HepG2 (cell line): Measurements from ENCODE around the gene FBLIM1. TPM values are rescaled to one million over a fixed set of nuclear protein-coding genes. Genes with fewer than 3 reads are reported as not detected.

Experiments
- ATAC-seq: fragments of 200-7000 bp; cut with Tn5 transposase; 3 replicates; pipeline ENCODE4 v1.9.1; 2020; ENCODE audit warnings: mild to moderate bottlenecking, moderate library complexity
- BruUV-seq: library from RNA; stranded (reverse); fragments of 400-500 nt; replicated peaks from 2 replicates; lab custom pipeline; 2021; lab: Mats Ljungman, UMichigan
- CTCF ChIA-PET: fragments of 300-600 bp; formaldehyde crosslinking; extraction: SDS; loops from one replicate; lab custom pipeline; 2021; ENCODE audit warnings: low total read pairs, inconsistent platforms, low intra/inter-chr PET ratio; lab: Yijun Ruan, JAX
- POLR2A ChIA-PET: fragments of 350-600 bp; sonication (Branson Sonifier 250); formaldehyde crosslinking; loops from one replicate; lab custom pipeline; 2020; ENCODE audit warnings: antibody characterized with exemption, inconsistent platforms; lab: Yijun Ruan, JAX
- DNase-seq: peaks from one replicate; pipeline ENCODE4 v3.0.0-alpha.2; 2015; ENCODE audit warnings: low spot score
- FAIRE-seq: peaks from 3 replicates; lab custom pipeline; 2011; peaks lifted over from hg19 to GRCh38; lab: Jason Lieb, UNC
- H2AFZ ChIP-seq: one replicate; pipeline ENCODE4 v1.6.1; 2011; ENCODE audit warnings: low read length, inconsistent platforms
- H3K27ac ChIP-seq: fragments of 300-600 bp; 3 replicates; pipeline ENCODE4 v1.8.0; 2011; ENCODE audit warnings: mixed run types, mild to moderate bottlenecking, mixed read lengths, low read length, inconsistent platforms; ENCODE audit not compliant: insufficient read depth; ENCODE audit errors: extremely low read length
- H3K27me3 ChIP-seq, 2 experiments: fragments of 200-600 bp in 1 of 2; 2 replicates in 1 of 2; 3 replicates in 1 of 2; pipeline versions ENCODE4 v1.6.0 to v1.8.0; 2011; ENCODE audit warnings: low read length in 2 of 2, mild to moderate bottlenecking in 2 of 2, moderate library complexity in 2 of 2, inconsistent platforms in 1 of 2; ENCODE audit not compliant: insufficient read depth in 2 of 2, control insufficient read depth in 1 of 2
- H3K36me3 ChIP-seq, 2 experiments: fragments of 200-600 bp in 1 of 2; replicated peaks in 1 of 2; 2 replicates in 1 of 2; 3 replicates in 1 of 2; pipeline versions ENCODE4 v1.5.1 to v1.8.0; 2011; ENCODE audit warnings: low read length in 2 of 2, inconsistent platforms in 1 of 2; ENCODE audit not compliant: insufficient read depth in 2 of 2, control insufficient read depth in 1 of 2
- H3K4me1 ChIP-seq: 2 replicates; pipeline ENCODE4 v1.5.1; 2012; ENCODE audit warnings: low read length, inconsistent platforms; ENCODE audit not compliant: insufficient read depth
- H3K4me2 ChIP-seq: 2 replicates; pipeline ENCODE4 v1.6.0; 2011; ENCODE audit warnings: low read depth, low read length, inconsistent platforms
- H3K4me3 ChIP-seq, 3 experiments: fragments of 200-600 bp in 1 of 3; sonication (generic), shearing (Covaris generic) in 1 of 3; replicated peaks in 1 of 3; 2 replicates each; pipeline ENCODE4 v1.5.1; 2011 to 2016; ENCODE audit warnings: low read length in 3 of 3, inconsistent platforms in 2 of 3, low read depth in 2 of 3, mild to moderate bottlenecking in 2 of 3, control low read depth in 1 of 3, mixed read lengths in 1 of 3; ENCODE audit not compliant: insufficient read depth in 1 of 3
- H3K79me2 ChIP-seq: one replicate; pipeline ENCODE4 v1.6.1; 2011; ENCODE audit warnings: low read length, inconsistent platforms; ENCODE audit not compliant: insufficient read depth
- H3K9ac ChIP-seq: 2 replicates; pipeline ENCODE4 v1.6.0; 2011; ENCODE audit warnings: mild to moderate bottlenecking, low read depth, low read length, inconsistent platforms; ENCODE audit not compliant: insufficient read depth
- H3K9me3 ChIP-seq: 2 replicates; pipeline ENCODE4 v1.5.1; 2012; ENCODE audit warnings: mild to moderate bottlenecking, low read length
- H4K20me1 ChIP-seq: 2 replicates; pipeline ENCODE4 v1.6.0; 2011; ENCODE audit warnings: inconsistent platforms, mild to moderate bottlenecking, low read length, moderate library complexity; ENCODE audit not compliant: insufficient read depth
- FOXO4 ChIP-seq: sonication (generic); formaldehyde crosslinking; conservative IDR thresholded peaks from 2 replicates; pipeline ENCODE4 v1.8.1; 2023; ENCODE audit warnings: missing genetic modification reagents
- GATA4 ChIP-seq: sonication (generic); IDR thresholded peaks from 2 replicates; pipeline ENCODE4 v1.6.1; 2016; ENCODE audit warnings: antibody characterized with exemption, low read depth, borderline replicate concordance
- HIC2 ChIP-seq: sonication (generic); formaldehyde crosslinking; IDR thresholded peaks from 2 replicates; pipeline ENCODE4 v1.9.0; 2022; ENCODE audit warnings: low read depth, missing genetic modification reagents
- IKZF5 ChIP-seq: IDR thresholded peaks from 2 replicates; pipeline ENCODE4 v1.6.1; 2018; ENCODE audit warnings: missing genetic modification reagents, mild to moderate bottlenecking, missing compliant biosample characterization
- MTF1 ChIP-seq: sonication (generic); formaldehyde crosslinking; IDR thresholded peaks from 2 replicates; pipeline ENCODE4 v1.5.0; 2020; ENCODE audit warnings: missing genetic modification reagents
- POLR2AphosphoS5 ChIP-seq: IDR thresholded peaks from 2 replicates; pipeline ENCODE4 v1.6.1; 2012; ENCODE audit warnings: low read depth, low read length
- SP4 ChIP-seq: sonication (generic); formaldehyde crosslinking; IDR thresholded peaks from 2 replicates; pipeline ENCODE4 v1.8.1; 2023; ENCODE audit warnings: mild to moderate bottlenecking, missing genetic modification reagents
- THAP7 ChIP-seq: sonication (generic); formaldehyde crosslinking; IDR thresholded peaks from 2 replicates; pipeline ENCODE4 v1.8.1; 2023; ENCODE audit warnings: mild to moderate bottlenecking, missing genetic modification reagents
- TIGD3 ChIP-seq: sonication (generic); formaldehyde crosslinking; IDR thresholded peaks from 2 replicates; pipeline ENCODE4 v1.5.1; 2020; ENCODE audit warnings: mild to moderate bottlenecking, missing genetic modification reagents, borderline replicate concordance
- TOE1 ChIP-seq: sonication (generic); formaldehyde crosslinking; IDR thresholded peaks from 2 replicates; pipeline ENCODE4 v1.4.0; 2020; ENCODE audit warnings: mild to moderate bottlenecking, missing genetic modification reagents
- ZBTB49 ChIP-seq: sonication (generic); formaldehyde crosslinking; IDR thresholded peaks from 2 replicates; pipeline ENCODE4 v1.4.0; 2020; ENCODE audit warnings: missing genetic modification reagents, borderline replicate concordance
- ZFP90 ChIP-seq: sonication (generic); formaldehyde crosslinking; IDR thresholded peaks from 2 replicates; pipeline ENCODE4 v1.8.0; 2022; ENCODE audit warnings: missing genetic modification reagents, mild to moderate bottlenecking, inconsistent platforms, borderline replicate concordance
- ZNF761 ChIP-seq: sonication (generic); formaldehyde crosslinking; conservative IDR thresholded peaks from 2 replicates; pipeline ENCODE4 v1.4.0; 2020; ENCODE audit warnings: mild to moderate bottlenecking, missing genetic modification reagents
- ZNF782 ChIP-seq: sonication (generic); formaldehyde crosslinking; IDR thresholded peaks from 2 replicates; pipeline ENCODE4 v1.4.0; 2020; ENCODE audit warnings: missing genetic modification reagents, mild to moderate bottlenecking, borderline replicate concordance
- ZNF83 ChIP-seq: sonication (generic); formaldehyde crosslinking; IDR thresholded peaks from 2 replicates; pipeline ENCODE4 v1.4.0; 2020; ENCODE audit warnings: missing genetic modification reagents, mild to moderate bottlenecking, borderline replicate concordance
- WGBS: methylation state at CpG from one replicate; pipeline ENCODE4 v1.1.6; 2017; ENCODE audit warnings: low lambda C conversion rate; 5-methylcytosine and 5-hydroxymethylcytosine counted together
- in situ Hi-C: cut with HindIII; loops from 2 replicates; pipeline ENCODE4 v1.10.0; 2017; ENCODE audit warnings: low pct_unique_long_range_greater_than_20kb; ENCODE audit not compliant: extremely low pct_ligation_motif_present
- intact Hi-C: fragments of 100-400 bp; cut with micrococcal nuclease; formaldehyde crosslinking; loops from one replicate; pipeline ENCODE4 v1.10.0; 2022; ENCODE audit not compliant: unreplicated experiment
- polyA plus RNA-seq, 8 experiments: library from polyadenylated mRNA; depleted of rRNA in 3 of 8; stranded (reverse) in 7 of 8; unstranded in 1 of 8; fragments of >200 nt; fragmentation: Illumina TruSeq in 4 of 8; extraction: Trizol in 4 of 8; gene quantifications; 2 replicates each; pipeline versions ENCODE4 v1.2.1 to v1.2.3, GENCODE V29; 2011 to 2016; ENCODE audit warnings: low read depth in 4 of 8, missing spikeins in 1 of 8, mixed read lengths in 1 of 8; ENCODE audit not compliant: insufficient read depth in 1 of 8
- total RNA-seq, 5 experiments: library from RNA; depleted of rRNA; stranded (reverse); fragments of >200 nt; fragmentation: Illumina TruSeq; extraction: Trizol; gene quantifications; 2 replicates each; pipeline ENCODE4 v1.2.3, GENCODE V29; 2016; ENCODE audit warnings: low read depth in 1 of 5

FBLIM1 gene
- total and polyA plus RNA-seq, 2 of the 13 experiments (the other 11 are each of a cell fraction or from before 2014, with no cell fraction given) = 10.6 to 23.0 TPM

- Histone ChIP-seq H3K27ac (no peak overlapping the region), H3K27me3 (0 out of 5 replicates have a peak, but pooled peaks cover 0 to 3% of the 10 kb centered on the region in 2 experiments), H2AFZ (no peak overlapping the region), H3K9me3 (no peaks in the 10 kb centered on the region), H3K4me1 (peaks cover 21% of the 10 kb centered on the region), H3K79me2 (no peaks in the 10 kb centered on the region), H3K36me3 (no peaks in the 10 kb centered on the region), H3K9ac (no peak overlapping the region), H4K20me1 (no peaks in the 10 kb centered on the region), H3K4me3 (no peak overlapping the region), H3K4me2 (no peak overlapping the region)
- intact Hi-C loops (loop anchor here (10.0 kb wide), 1 partner anchor 185 kb away; no protein-coding TSS in a partner anchor), in situ Hi-C loops (no loop called here)
- 6% methylated on average over 1 of the region's 1 CpG for WGBS
- ATAC-seq (no peak), DNase-seq (no peak), FAIRE-seq (no peak)
- BruUV-seq = no TSS peak
- POLR2A ChIA-PET = no interaction called here
- CTCF ChIA-PET = no interaction called here
- TF ChIP-seq ZNF83 (CRISPR knock-in tag) (no peak), IKZF5 (no peak), ZNF782 (CRISPR knock-in tag) (no peak), THAP7 (no peak), FOXO4 (CRISPR knock-in tag) (no peak), TIGD3 (CRISPR knock-in tag) (no peak), HIC2 (CRISPR knock-in tag) (no peak), TOE1 (CRISPR knock-in tag) (no peak), SP4 (CRISPR knock-in tag) (no peak), MTF1 (CRISPR knock-in tag) (no peak), GATA4 (no peak), POLR2AphosphoS5 (no peak), ZBTB49 (CRISPR knock-in tag) (no peak), ZFP90 (CRISPR knock-in tag) (no peak), ZNF761 (CRISPR knock-in tag) (no peak)
Observed at GRCh38 chr1:15810073-15810472, 51.5 kb downstream of the FBLIM1 start.
